Activated CD4-positive, alpha-beta T cell treated with anti-CD3 and anti-CD28 coated beads for 48 hours (primary cell): ENCODE results near the gene GGT1.
"Not testable (repeated sequence)": the region's sequence is repeated elsewhere in the genome, so short reads cannot be mapped to it uniquely, and the experiment has no call there.

Source experiments
- DNase-seq: peaks from one replicate; pipeline ENCODE4 v3.0.0-alpha.2; 2020

Gene GGT1

DNA sequence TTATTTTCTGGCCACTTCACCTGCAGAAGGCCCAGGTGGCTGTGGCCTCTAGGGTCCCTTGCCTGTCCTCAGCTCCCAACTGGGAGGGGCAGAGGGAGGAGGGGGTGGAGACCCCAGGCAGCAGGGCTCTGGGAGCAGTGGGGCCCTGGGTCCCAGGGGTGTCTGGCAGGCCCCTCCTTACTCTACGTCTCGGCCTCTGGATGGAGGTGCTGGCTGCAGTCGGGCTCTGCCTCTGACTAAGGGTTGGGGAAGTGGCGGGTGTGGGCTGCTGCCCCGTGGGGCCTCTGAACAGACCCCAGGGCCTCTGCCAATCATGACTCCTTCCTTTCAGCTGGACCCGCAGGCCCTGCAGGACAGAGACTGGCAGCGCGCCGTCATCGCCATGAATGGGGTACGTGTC, 41.4 kb downstream of the GGT1 start:
- DNase-seq, result not testable (repeated sequence)

DNA sequence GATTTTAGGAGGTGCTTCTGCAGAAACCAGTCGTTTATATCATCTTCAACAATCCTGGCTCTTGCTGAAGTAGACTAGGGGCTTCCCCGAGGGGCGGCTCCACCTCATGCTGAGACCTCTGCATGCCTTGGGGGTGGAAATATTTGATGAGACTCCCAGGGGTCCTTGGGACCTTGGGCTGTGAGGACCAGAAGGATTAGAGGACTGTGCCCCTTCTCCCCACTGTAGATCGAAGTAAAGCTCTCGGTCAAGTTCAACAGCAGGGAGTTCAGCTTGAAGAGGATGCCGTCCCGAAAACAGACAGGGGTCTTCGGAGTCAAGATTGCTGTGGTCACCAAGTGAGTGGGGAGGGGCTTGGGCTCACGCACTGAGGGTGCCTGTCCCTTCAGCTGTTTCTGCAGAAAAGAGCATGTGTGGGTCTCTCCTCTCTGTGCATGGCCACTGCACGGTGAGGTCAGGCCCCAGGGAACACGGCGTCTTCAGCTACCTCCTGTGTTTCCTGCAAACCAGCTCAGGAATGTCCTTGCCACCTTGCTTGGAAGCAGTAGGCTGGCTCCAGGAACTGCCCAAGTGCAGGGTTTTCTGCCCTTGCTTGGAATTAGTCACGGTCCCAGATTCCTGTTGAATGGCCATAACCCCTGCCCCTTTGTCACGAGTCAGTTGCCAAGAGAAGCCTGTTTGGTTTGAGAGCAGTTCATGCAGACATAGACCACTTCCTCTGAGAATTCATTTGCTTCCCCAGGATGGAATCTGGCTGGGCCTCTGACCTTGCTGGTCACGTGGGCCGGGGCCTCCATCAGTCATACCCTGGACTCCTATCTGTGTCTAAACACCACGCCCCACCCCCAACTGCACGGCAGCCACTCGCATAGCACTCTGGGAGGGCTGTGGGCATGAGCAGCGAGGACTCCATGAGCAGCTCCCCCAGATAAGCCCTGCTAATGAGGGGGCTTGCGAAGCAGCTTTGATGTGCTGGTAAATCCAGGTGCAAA, 42.7 kb downstream of the GGT1 start:
- not testable (repeated sequence) for DNase-seq

DNA sequence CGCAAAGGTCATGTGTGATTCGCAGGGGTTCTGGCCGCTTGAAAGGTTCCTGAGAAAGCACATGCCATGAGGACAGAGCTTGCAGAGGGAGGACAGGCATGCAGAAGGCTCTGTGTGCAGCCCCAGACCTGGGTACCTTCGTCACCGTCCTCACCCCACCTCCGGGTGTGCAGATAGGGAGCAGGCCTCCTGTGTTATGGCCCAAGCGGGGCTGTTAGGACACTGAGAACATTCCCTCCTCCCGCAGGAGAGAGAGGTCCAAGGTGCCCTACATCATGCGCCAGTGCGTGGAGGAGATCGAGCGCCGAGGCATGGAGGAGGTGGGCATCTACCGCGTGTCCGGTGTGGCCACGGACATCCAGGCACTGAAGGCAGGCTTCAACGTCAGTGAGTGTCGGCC, 43.8 kb downstream of the GGT1 start:
- DNase-seq, result not testable (repeated sequence)

DNA sequence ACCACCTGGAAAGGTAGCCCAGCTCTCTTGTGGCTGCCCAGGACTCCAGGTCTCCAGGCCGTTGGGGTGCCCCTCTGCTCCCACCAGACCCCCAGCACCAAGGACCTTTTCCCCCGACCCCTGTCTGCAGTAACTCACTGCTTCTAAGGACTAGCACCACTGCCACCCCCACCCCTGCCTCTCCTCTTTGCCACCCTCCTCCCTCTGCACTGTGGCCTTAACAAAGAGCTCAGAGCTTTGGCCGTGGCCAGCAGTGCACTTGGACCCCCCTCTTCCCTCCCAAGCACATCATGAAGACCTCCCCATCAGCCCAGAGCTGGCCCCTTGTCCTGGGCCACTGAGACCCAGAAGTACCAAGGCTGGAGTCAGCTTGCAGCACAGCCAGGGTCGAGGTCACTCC, 46.4 kb downstream of the GGT1 start:
- DNase-seq, result not testable (repeated sequence)

DNA sequence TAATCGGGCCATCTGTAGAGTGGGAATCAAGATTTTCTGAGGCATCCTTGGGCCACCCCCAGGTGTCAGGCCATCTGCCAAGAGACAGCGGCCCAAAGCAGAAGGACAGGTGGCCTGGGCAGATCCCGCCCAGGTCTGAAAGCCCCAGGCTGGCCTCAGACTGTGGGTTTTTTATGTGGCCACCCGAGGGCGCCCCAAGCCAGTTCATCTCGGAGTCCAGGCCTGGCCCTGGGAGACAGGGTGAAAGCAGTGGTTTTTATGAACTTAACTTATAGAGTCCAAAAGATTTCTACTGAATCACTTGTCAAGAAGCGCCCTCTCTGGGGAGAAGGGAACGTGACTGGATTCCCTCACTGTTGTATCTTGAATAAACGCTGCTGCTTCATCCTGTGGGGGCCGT, 47.9 kb downstream of the GGT1 start:
- peak; percentile 80 for DNase-seq

DNA sequence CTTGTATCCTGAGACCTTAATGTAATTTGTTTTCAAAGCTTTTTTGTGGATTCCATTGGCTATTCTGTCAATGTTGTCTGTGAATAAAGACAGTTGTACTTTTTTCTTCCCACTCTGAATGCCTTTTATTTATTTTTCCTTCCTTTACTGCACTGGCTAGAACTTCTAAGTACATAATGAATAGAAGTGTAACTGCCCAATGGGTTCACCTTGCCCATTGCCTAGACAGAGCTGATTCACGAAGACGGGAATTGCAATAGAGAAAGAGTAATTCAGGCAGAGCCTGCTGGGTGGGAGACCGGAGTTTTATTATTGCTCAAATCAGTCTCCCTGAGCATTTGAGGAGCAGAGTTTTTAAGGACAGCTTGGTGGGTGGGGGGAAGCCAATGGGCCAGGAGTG, 62.4 kb downstream of the GGT1 start:
- DNase-seq, result not testable (repeated sequence)

DNA sequence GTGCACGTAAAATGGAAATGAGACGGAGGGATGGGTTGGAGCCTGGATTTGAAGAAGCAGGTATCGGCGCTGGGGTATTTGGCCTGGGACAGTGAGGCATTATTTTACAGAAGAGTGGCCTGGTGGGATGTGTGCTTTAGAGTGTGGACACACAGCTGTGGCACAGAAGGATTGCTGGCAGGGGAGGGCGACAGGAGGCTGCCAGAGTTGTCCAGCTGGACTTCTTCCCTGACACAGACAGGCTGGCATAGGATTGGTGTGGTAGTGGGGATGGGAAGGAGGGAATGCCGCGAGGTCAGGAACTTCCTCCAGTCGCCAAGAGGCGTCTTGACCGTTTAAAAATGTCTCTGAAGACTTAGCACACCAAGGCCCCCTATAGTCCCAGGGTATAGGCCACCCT, 64.9 kb downstream of the GGT1 start:
- not testable (repeated sequence) for DNase-seq

DNA sequence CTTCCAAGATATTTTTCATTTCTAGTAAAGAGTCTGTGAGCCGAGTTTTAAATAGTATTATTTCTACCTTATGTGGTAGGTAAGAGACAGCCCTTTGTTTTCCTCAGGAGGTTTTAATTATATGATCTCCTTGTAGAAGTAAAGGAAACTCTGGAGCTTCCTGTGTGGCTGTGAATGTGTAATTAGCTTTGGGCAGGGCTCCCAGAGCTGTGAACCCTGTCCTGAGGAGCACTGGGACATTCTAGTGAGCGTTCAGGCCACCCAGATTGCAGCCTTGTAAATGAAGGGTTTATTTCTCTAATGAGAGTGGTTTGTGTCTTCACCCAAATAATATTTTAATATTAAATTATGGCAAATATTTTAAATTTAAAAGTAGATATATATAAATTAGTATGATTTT, 69.5 kb downstream of the GGT1 start:
- not testable (repeated sequence) for DNase-seq
